GM21528 (cell line): ENCODE results near the gene GSTO2.

Source experiments
- ATAC-seq: cut with Tn5 transposase; IDR thresholded peaks from one replicate; pipeline ENCODE4 v1.9.1; 2021; ENCODE audit warnings: mild to moderate bottlenecking, moderate library complexity; ENCODE audit not compliant: unreplicated experiment, low FRiP score

GSTO2 gene

GRCh38 chr10:104277785-104278184 lies 8.8 kb downstream of the GSTO2 start:
- ATAC-seq: no peak

- ATAC-seq: no peak
Measured at GRCh38 chr10:104279550-104280259, 10.7 kb downstream of the GSTO2 start.

- ATAC-seq: no peak
Measured at GRCh38 chr10:104281694-104282093, 12.7 kb downstream of the GSTO2 start.

- no peak for ATAC-seq
Measured at GRCh38 chr10:104284846-104285245, 15.9 kb downstream of the GSTO2 start.

GRCh38 chr10:104286939-104287338 lies 18.0 kb downstream of the GSTO2 start:
- no peak for ATAC-seq

- no peak for ATAC-seq
Measured at GRCh38 chr10:104288355-104288754, 19.4 kb downstream of the GSTO2 start.

- peak; percentile 96 for ATAC-seq
Measured at GRCh38 chr10:104291439-104291951, 22.5 kb downstream of the GSTO2 start.

- ATAC-seq: no peak
Measured at GRCh38 chr10:104293011-104293410, 24.0 kb downstream of the GSTO2 start.

GRCh38 chr10:104293781-104294321 lies 24.9 kb downstream of the GSTO2 start:
- no peak for ATAC-seq

- ATAC-seq: no peak
Measured at GRCh38 chr10:104296687-104297436, 27.9 kb downstream of the GSTO2 start.

- no peak for ATAC-seq
Measured at GRCh38 chr10:104297697-104298660, 29.0 kb downstream of the GSTO2 start.

GRCh38 chr10:104299031-104299904 lies 30.3 kb downstream of the GSTO2 start:
- no peak for ATAC-seq

GRCh38 chr10:104300002-104300735 lies 31.2 kb downstream of the GSTO2 start:
- ATAC-seq: no peak

- no peak for ATAC-seq
Measured at GRCh38 chr10:104300736-104301292, 31.8 kb downstream of the GSTO2 start.

GRCh38 chr10:104301907-104302690 lies 33.1 kb downstream of the GSTO2 start:
- no peak for ATAC-seq

GRCh38 chr10:104303594-104304355 lies 34.8 kb downstream of the GSTO2 start:
- ATAC-seq: no peak

GRCh38 chr10:104304356-104304745 lies 35.4 kb downstream of the GSTO2 start:
- ATAC-seq: no peak
